ENCODE measurements around the gene MUC21.
A peak's percentile ranks its signal among the peaks of the same experiment; 100 is the strongest.
"Not testable (repeated sequence)": the region's sequence is repeated elsewhere in the genome, so short reads cannot be mapped to it uniquely, and the experiment has no call there.

MUC21 gene

GRCh38 chr6:30970946-30971345, 12.6 kb upstream of the MUC21 start:
- DNase-seq = no peak

DNA sequence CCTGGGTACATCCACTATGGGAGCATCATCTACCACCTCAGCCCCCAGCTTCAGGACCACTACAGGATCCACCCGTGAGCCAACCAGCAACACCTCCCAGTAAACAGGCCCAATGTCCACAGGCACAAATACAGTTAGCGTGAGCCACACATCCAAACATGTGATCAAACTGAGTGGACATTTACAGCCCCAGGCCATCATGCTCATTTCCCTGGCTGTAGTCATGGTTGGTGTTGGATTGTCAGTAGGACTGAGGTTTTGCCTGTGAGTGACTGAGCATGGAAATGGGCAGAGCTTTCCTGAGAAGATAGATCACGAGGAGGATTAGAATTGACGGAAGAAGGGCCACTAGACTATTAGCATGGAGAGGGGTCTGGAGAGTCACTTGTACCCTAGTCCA, 10.7 kb upstream of the MUC21 start:
- no peak for DNase-seq

DNA sequence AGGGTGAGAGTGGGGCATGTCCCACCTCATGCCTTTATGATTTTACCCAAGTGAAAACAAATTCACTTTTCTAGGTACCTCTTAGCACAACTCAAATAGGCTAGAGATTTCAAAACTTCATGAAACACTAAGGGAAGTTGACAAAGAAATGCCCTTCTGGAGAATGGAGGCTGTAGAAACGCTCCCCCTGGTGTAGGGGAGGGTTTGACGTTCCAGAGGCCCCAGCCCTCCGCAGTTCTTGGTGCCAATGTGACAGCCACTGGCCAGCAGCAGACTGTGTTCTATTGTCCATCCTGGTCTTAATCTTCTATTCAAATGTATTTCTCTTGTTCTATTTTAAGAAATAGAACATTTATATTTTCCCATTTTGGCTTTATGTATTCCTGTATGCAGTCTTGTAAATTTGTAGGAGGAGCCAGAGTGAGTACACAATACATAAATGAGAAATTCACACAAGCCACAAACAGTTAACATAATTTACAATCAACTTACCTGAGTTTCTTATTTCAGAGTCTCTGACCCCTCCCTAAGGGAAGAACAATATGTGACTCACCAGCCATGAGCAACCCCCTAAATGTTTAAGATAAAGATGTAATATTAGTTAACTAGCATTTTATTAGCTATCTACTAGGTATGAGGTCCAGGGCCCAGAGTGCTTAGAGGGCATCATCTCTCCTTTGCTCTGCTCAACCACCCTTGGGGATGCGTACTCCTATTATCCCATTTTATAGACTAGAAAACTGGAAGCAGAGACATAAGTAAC, 8.8 kb upstream of the MUC21 start:
- no peak for DNase-seq

DNA sequence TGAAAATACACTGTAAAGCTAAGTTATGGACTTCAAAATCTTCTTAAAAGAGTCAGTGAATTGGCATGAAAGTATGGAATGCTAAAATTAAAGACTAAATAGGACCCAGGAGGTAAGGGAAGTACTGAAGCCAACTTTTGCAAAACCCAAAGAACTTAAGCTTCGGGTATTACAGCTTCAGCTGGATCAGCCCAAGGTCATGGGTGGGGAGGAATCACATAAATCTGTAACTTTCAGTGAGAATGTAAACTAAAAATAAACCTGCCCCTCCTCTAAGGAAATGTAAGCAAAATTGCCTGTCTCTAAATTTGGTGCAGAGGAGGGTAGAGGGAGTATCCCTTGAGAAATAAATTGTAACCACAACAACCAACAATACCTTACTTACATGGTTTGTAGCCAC, 4.4 kb upstream of the MUC21 start:
- DNase-seq = no peak

DNA sequence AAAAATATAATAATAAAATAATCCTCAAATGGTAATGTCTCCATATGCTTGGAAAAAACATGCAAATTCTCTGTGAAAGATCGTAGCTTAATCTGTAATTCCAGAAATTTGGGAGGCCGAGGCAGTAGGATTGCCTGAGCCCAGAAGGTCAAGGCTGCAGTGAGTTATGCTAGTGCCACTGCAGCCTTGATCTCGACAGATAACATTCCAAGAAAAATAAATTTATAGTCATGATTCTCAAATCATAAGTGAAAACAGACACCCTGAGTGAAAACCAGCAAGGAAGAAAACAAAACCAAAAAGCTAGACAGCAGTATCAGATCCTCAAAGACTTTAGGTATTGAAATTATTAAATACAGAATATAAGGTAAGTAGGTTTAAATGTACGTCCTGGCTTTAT, 3.8 kb upstream of the MUC21 start:
- no peak for DNase-seq

DNA sequence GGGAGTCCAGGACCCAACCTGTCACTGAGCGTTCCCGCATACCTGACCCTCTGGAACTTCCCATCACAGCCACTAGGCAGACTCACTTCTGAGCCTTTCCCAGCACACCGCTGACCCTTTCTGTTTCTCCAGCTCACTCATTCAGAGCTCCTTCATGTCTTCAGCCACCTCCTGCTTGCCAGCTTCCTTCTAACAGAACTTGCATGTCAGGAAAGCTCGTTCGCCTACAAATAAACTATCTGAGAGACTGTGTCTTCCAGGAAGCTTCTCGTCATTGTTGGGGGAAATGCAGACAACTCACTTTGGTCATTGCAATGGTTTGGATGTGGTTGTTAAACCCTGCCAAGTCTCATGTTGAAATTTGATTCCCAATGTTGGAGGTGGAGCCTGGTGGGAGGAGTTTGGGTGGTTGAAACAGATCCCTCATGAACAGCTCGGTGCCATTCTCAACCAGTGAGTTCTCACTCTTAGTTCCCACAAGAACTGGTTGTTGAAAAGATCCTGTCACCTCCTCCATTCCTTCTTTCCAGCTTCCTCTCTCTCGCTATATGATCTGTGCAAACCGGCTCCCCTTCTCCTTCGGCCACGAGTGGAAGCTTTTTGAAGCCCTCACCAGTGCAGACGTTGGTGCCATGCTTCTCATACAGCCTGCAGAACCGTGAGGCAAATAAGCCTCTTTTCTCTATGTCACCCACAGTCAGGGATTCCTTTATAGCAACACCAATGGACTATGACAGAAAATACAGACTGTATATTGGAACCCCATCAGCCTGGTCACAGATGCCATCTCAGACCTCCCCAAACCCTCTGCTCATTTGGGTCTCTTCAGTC, 1.4 kb upstream of the MUC21 start:
- DNase-seq = no peak

DNA sequence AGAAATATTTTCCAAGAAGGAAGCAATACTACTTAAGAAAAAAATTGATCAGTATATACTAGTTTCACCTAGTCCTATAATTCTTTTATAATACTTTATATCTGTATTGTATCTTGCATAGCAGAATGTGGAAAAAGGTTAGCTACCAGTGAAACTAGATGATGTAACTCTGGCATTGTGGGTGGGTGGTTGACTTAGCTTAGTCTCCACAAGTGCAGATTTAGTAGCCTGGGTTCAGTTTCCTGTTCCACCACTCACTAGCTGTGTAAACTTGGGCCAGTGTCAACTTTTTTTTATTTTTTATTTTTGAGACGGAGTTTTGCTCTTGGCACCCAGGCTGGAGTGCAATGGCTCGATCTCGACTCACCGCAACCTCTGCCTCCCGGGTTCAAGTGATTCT, 2.0 kb downstream of the MUC21 start:
- no peak for DNase-seq

DNA sequence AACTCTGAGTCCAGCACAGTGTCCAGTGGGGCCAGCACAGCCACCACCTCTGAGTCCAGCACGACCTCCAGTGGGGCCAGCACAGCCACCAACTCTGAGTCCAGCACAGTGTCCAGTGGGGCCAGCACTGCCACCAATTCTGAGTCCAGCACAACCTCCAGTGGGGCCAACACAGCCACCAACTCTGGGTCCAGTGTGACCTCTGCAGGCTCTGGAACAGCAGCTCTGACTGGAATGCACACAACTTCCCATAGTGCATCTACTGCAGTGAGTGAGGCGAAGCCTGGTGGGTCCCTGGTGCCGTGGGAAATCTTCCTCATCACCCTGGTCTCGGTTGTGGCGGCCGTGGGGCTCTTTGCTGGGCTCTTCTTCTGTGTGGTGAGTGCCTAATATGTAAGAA, 3.8 kb downstream of the MUC21 start:
- DNase-seq = no peak

DNA sequence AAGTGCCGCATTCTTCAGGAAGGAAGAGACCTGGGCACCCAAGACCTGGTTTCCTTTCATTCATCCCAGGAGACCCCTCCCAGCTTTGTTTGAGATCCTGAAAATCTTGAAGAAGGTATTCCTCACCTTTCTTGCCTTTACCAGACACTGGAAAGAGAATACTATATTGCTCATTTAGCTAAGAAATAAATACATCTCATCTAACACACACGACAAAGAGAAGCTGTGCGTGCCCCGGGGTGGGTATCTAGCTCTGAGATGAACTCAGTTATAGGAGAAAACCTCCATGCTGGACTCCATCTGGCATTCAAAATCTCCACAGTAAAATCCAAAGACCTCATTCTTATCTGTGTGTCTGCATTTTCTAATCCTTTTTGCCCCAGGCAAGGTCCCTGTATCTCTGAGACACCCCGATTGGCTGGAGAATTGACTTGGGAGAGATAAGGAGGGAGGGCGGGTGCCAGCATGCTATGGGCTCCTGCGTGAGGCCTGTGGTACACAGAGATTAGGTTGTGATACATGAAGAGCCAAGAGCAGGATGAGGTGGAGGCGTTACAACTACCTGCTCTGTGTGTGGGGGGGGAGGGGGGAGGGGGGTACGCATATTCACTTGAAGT, 4.8 kb downstream of the MUC21 start:
- no peak for DNase-seq

GRCh38 chr6:30990422-30991086, 7.0 kb downstream of the MUC21 start:
- DNase-seq = peak; percentile 6 to 20

- no peak for DNase-seq
These were observed 8.4 kb downstream of the MUC21 start for GRCh38 chr6:30991891-30992290.

DNA sequence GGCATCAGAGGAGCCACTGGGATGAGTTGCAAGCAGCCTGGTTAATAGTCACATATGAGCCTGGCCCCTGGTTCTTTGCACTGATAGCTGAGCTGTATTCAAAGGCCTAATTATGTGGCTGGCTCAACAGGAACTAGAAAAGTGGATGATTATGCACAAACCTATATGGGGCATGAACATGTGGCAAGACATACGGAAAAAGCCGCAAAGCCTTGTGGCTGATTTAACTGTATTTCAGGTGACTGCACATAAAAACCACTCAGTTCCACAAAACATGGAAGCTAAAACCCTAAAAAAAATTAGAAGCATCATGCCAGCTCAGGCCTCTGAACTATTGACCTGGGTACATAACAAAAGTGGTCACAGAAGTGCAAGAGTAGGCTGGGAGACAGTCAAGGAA, 13.8 kb downstream of the MUC21 start:
- no peak for DNase-seq

DNA sequence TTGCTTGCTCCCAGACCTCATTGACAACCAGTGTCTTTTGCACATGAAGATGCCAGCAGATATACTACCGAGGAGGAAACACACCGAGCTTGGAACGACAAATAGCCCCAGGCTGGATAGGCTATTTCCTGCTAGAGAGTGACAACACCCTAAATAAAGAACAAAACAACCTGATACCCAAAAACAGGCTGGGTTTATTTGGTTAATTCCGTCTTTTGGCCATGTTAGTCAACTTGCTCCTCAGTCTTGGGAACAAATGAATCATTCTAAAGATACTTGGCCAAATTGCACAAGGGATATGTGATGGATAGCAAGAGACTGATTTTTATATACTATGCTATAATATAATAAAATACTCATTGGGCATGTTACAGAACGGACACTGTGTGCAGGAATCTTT, 15.3 kb downstream of the MUC21 start:
- DNase-seq = no peak

DNA sequence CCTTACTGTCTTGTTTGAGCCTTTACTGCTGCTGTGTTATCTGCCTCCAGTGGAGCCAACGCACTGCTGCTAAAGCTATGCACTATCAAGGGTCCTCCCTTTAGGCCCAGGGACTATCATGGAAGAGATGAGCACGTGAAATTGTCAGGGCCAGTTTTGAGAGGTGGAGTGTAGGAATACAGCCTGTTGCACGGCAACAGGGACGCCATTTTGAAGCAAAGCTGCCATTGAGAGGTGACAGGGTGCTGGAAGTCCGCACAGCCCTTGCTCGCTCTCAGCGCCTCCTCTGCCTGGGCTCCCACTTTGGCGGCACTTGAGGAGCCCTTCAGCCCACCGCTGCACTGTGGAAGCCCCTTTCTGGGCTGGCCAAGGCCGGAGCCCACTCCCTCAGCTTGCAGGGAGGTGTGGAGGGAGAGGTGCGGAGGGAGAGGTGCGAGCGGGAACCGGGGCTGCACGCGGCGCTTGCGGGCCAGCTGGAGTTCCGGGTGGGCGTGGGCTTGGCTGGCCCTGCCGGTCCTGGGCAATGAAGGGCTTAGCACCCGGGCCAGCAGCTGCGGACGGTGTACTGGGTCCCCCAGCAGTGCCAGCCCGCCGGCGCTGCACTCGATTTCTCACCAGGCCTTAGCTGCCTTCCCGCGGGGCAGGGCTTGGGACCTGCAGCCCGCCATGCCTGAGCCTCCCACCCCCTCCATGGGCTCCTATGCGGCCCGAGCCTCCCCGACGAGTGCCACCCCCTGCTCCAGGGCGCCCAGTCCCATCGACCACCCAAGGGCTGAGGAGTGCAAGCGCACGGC, 16.7 kb downstream of the MUC21 start:
- DNase-seq = not testable (repeated sequence)

- DNase-seq = no peak
These were observed 17.9 kb downstream of the MUC21 start for GRCh38 chr6:31001281-31001888.

- DNase-seq = no peak
These were observed 19.0 kb downstream of the MUC21 start for GRCh38 chr6:31002471-31002870.

GRCh38 chr6:31004794-31005193, 21.3 kb downstream of the MUC21 start:
- DNase-seq = no peak

GRCh38 chr6:31005249-31006020, 21.9 kb downstream of the MUC21 start:
- DNase-seq = no peak

- no peak for DNase-seq
These were observed 24.2 kb downstream of the MUC21 start for GRCh38 chr6:31007694-31008093.

- DNase-seq = no peak
These were observed 24.6 kb downstream of the MUC21 start for GRCh38 chr6:31008165-31008564.

DNA sequence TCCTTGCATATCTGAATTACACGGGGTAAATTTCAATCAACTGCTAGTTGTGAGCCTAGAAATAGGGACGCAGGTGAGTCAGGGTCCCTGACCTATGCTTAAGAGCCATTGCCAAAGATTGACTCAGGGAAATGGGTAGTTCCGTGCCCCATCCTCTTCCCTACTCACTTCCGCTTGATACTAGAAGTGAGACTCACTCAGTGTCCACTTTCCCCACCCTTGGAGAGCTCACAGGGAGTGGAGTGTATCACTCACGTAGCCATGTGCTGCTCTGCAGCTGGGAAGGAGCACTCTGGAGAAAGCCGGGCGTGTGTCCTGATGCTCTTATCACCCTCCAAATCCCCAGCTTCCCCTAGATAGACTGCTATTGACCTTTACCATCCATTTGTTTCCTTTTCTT, 26.2 kb downstream of the MUC21 start:
- DNase-seq = no peak
